HG02981 (cell line): ENCODE measurements around the gene NR4A3.
A peak's percentile ranks its signal among the peaks of the same experiment; 100 is the strongest.

Source experiments
- ATAC-seq: cut with Tn5 transposase; IDR thresholded peaks from one replicate; pipeline ENCODE4 v1.9.1; 2021; ENCODE audit warnings: mild to moderate bottlenecking, moderate library complexity; ENCODE audit not compliant: unreplicated experiment

NR4A3 gene

DNA sequence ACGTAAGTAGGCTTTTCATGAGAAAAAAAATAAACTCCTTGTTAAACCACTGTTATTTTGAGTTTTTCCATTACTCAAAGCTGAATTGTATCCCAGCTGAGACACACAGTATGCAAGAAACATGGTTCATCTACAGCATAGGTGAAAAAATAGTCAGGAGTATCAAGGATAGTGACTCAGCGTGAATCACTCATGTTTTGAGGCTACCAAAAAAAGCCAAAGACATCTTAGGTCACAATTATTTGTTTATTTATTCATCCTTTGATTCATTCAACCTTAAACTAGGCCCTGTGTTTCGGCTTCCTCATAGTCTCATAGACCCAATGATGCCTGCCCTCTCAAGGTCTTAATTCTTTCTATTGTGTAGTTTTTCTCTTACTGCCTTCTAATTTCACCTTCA lies 51.8 kb downstream of the NR4A3 start:
- ATAC-seq = no peak

DNA sequence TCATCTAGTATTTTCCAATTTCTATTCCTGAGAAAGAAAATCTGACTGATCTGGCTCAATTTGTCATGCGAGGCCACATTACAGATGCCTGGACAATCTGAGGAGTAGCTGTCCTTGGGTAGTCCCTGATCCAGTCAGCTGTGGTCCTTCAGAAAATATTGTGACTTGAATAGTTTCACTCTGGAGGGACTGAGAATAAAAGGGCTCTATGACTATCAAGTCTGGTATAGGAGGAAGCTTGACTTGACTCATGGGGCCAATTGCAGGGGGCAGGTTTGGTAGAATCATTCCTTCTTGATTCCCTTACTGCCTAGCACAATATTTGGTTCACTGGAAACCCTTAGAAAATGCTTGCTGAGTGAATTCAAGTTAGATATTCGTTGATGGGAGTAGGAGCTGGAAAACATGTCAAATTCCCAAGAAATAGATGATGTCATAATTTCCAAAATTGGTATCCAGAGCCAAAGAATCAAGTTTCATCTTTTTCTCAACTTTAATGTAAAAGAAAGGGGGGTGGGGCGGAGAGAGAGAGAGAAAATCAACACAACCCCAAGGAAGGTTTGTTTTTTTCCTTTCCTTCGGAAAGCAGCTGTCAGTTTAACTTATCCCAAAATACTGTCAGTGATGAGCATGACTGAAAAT lies 52.4 kb downstream of the NR4A3 start:
- no peak for ATAC-seq

DNA sequence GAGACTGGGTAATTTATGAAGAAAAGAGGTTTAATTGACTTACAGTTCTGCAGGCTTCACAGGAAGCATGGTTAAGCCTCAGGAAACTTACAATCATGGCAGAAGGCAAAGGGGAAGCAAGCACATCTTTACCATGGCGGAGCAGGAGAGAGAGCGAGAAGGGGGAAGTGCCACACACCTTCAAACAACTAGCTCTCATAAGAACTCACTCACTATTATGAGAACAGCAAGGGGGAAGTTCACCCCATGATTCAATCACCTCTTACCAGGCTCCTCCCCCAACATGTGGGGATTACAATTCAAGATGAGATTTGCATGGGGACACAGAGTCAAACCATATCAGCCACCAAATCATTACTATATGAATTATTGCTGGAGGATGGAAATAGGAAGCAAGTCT lies 54.5 kb downstream of the NR4A3 start:
- no peak for ATAC-seq

DNA sequence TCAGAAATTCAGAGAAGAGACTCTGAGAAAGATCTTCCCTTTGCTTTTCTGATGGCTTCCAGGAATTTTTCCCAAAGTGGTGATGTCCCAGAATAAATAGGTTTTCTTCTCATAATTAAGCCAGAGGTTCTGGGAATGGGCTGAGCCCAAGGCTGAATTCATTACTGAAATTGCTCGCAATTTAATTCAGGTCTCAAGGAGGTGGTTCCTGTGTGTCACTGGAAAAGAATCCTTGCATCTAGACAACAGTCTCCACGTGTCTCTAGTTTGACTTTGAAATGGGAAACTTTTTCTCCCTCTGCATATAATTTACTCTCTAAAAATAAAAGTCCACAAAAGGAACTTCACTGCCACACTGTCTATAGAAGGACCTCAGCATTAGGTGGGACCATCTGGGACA lies 57.0 kb downstream of the NR4A3 start:
- ATAC-seq = no peak

DNA sequence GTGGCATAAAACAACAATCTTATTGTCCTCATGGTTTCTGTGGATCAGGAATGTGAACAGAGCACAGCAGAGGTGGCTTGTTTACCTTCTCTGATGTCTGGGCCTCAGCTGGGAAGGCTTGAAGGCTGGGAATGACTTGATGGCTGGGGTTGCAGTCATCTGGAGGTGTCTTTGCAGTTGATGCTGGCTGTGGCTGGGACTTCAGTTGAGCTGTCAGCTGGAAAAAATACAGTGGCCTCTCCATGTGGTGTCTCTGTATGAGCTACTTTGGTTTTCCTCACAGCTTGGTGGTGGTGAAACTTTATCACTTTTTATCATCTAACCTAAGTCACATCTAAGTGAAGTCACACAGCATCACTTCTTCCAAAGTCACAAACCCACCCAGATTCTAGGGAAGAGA lies 60.1 kb downstream of the NR4A3 start:
- no peak for ATAC-seq

DNA sequence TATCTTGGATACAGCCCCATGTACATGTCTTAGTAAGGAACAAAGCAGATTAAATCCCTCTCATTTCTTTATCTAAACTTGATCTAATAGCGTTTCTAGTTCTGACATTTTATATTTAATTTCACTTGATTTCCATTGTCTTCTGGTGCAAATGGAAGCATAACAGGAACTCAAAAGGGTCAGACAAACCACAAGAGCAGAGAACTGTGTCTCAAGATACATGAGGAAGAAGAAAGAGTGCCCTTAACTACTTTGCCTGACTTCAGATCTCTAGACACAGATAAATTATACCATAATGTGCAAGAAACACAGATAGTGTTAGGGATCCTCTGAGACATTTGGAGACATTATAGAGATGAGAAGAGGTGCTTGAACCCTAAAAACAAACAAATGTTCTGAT lies 64.1 kb downstream of the NR4A3 start:
- no peak for ATAC-seq

DNA sequence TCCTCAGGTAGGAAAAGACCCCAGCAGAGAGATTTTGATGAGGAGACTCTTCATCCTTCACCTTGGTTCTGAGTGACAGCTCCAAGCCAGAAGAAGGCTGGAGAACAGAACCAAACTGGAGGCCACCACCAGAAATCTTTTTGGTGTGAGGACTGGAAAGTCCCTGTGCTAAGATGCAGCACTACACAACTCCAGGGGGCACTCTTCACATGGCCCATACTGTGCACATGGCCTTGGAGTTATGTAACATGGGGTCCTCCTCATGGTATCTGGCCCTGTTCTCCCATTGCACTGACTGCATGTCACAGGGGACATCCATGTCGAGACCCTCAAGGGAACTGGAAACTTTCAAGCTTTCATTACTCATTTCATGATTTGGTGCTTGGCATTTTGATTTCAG lies 67.4 kb downstream of the NR4A3 start:
- ATAC-seq = no peak

DNA sequence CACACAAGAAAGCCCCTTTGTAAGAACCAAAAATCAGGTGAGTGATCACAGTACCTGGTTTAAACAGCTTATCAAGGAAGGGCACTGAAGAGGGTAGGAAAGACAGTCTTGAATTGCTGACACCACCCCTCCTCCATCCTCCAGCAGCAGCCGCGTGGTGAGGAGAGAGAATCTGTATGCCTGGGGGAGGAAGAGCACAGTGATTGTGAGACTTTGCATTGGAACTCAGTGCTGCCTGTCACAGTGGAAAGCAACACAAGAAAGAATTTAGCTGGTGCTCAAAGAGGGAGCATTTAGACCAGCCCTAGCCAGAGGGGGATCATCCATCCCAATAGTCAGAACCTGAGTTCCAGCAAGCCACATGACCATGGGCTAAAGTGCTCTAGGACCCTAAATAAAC lies 73.1 kb downstream of the NR4A3 start:
- ATAC-seq = no peak

DNA sequence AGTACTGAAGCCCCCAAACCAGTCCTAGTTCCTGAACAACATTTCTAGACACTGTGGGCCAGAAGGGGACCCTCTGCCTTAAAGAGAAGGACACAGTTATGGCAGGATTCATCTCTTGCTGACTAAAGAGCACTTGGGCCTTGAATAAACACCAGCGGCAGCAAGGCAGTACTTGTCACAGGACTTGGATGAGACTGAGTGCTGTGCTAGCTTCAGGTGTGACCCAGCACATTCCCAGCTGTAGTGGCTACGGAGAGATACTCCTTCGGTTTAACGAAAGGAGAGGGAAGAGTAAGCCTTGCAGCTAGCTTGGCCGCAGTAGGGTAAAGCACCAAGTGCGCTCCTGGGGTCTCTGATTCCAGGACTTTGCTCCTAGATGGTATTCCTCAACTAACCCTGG lies 73.8 kb downstream of the NR4A3 start:
- no peak for ATAC-seq

DNA sequence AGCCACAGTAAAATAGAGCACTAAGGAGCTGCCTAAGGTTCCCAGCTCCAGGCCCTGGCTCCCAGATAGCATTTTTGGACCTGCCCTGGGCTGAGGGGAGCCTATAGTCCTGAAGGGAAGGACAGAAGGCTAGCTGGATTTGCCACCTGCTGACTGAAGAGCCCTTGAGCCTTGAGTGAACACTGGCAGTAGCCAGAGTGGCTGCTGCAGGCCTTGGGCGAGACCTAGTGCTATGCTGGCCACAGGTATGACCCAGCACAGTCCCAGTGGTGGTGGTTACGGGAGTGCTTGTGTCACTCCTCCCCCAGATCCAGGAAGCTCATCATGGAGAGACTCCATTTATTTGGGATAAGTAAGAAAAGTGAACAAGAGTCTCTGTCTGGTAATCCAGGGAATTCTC lies 74.4 kb downstream of the NR4A3 start:
- ATAC-seq = no peak

DNA sequence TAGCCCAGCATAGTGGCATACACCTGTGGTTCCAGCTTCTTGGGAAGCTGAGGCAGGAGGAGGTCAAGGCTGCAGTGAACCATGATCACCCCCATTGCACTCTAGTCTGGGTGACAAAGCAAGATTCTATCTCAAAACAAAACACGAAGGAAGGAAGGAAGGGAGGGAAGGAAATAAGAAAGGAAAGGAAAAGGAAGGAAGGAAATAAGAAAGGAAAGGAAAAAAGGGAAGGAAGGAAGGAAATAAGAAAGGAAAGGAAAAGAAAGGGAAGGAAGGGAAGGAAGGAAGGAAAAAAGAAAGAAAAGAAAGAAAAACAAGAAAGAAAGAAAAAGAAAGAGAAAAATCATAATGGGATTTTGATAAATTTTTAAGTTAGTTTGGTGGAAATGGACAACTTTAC lies 81.7 kb downstream of the NR4A3 start:
- no peak for ATAC-seq

DNA sequence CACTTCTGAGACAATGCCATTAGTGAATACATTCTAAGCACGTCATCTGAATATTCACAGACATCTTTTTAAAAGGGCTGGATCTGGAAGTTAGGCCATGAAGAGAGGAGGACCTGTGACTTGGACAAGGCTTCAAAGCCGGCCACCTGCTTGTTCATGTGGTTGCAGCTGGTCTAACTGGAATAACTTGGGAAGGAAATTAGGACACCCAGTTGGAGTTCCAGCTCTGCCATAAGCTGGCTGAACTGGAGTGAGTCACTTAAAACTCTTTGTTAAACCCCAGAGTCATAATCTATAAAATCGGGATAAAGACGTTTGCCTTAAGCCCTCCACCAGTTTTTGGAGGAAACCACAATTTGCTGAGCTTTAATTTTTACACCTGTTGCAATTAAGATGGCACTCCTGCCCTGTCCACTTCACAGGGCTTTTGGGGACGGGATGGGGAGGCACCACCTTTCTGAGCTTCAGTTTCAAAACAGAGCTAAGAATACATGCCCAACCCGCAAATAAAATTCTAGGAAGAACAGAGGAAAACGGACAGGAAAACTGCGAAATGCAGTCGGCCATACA lies 84.2 kb downstream of the NR4A3 start:
- no peak for ATAC-seq

DNA sequence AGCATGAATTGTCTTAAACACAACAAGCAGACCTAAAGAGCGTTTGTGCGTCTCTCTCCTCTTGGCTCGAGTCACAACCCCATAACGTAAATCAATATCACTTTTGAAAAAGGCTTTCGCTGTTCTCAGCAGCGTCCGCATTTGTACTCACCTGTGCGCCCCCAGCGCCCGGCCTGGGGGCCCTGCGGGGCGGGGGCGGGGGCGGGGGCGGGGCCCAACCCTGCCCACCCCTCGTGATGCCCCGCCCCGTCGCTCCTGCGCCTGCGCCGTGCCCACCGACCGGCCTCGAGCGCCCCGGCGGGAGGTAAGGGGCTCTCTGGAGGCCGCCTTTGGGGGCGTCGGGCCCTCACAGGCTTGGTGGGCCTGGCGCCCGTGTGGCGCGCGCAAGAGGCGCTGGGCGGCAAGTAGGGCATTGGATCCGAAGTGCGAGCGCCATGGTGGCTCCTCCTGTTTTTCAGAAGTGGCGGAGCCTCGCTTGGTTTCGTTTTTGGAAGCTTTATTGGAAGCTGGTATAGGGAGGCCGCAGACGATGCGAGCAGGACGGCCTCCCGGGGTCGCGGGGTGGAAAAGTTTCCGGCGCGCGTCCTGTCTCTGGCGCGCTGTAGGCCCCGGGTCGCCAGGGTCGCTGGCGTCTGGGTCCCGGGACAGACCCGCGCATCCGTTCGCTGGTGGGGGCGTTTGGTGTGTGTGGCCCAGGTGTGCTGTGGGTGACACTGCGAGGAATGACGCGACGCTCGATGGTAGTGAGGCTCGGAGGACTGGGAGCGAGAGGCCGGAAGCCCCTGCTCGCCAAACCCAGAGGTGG lies 84.9 kb downstream of the NR4A3 start, which contains the start of gene STX17:
Gene STX17, plus strand, starts transcription at position 252 of the 805 bp plus-strand sequence. CDS start 8,586 bp downstream, outside the sequence.
- ATAC-seq = peak; percentile 85

DNA sequence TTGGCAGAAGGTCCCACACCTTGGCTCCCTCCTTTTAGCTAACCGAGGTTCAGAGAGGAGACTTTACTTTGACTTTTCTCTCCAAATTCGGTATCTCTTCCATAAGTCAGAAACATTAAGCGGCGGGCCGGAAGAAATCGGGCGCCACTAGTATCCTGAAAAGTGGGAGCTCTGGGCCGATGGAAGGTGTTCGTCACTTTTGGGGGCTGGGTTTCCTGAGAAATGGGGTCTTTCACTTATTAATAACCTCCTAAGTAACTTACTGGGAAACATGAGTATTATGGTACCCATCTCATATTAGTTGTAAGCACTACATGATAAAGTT lies 85.5 kb downstream of the NR4A3 start:
- no peak for ATAC-seq

DNA sequence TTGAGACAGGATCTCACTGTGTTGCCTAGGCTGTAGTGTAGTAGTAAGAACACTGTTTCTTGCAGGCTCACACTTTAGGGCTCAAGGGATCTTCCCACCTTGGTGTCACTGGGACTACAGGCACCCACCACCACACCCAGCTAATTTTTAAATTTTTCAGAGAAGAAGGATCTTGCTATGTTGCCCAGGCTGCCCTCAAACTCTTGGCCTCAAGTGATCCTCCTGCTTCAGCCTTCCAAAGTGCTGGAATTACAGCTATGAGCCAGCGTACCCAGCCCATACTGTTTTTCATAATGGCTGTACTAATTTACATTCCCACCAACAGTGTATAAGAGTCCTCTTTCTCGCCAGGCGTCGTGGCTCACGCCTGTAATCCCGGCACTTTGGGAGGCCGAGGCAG lies 89.9 kb downstream of the NR4A3 start:
- ATAC-seq = no peak
